Measurements from ENCODE around the gene AVEN. TPM values are rescaled to one million over a fixed set of nuclear protein-coding genes. Genes with fewer than 3 reads are reported as not detected.

The AVEN gene
- polyA plus RNA-seq, 1 donor (not counting 4 experiments of a cell fraction or from before 2014, with no cell fraction given), result 16.6 TPM

DNA sequence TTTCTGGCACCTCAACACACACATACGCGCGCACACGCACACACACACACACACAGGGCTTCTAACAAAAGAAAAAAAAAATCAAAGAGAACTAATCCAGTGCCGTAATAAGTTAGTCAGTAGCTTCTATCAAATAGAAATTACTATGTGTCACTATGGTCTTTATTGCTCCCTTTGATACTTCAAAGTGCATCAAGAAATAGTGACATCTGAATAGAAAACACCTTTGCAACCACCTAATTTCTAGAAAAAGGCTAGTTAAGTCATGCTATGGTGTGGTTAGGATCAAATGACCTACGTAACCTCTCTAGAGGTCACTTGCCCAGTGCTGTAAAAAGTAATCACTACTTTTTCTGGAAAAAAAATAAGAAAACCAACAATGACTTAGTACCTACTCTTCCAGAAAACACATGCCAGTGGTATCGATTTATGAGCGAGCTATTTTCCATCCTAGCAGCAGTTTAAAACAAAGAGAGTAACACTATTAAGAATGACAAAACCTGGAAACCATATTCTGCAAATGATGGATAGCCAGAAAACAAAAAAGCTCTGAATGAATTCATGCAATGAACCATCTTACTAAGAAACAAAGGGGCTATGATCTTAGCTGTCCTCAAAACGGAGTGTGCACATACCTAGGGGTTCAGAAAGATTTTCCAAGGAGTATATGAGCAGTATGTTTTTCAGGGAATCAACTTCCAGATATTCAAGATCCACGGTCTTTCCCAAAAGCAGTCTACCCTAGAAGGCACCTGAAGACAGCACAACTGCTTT, 6.8 kb downstream of the AVEN start:
- no peaks in the 10 kb centered on the region for H4K20me1 ChIP-seq (ENCODE audit: control insufficient read depth, extremely low read depth, insufficient read depth, low read length)
- no peaks in the 10 kb centered on the region for H3K9me1 ChIP-seq (ENCODE audit: control insufficient read depth, extremely low read depth, insufficient read depth, low read length)
- DNase-seq (ENCODE audit: low read depth, low spot score) (no peak), FAIRE-seq (no peak)
- dilution Hi-C loops (cut with MboI; ENCODE audit: extremely low pct_ligation_motif_present, low sequenced_read_pairs), result no loop called here
- TF ChIP-seq, protein P1, sequence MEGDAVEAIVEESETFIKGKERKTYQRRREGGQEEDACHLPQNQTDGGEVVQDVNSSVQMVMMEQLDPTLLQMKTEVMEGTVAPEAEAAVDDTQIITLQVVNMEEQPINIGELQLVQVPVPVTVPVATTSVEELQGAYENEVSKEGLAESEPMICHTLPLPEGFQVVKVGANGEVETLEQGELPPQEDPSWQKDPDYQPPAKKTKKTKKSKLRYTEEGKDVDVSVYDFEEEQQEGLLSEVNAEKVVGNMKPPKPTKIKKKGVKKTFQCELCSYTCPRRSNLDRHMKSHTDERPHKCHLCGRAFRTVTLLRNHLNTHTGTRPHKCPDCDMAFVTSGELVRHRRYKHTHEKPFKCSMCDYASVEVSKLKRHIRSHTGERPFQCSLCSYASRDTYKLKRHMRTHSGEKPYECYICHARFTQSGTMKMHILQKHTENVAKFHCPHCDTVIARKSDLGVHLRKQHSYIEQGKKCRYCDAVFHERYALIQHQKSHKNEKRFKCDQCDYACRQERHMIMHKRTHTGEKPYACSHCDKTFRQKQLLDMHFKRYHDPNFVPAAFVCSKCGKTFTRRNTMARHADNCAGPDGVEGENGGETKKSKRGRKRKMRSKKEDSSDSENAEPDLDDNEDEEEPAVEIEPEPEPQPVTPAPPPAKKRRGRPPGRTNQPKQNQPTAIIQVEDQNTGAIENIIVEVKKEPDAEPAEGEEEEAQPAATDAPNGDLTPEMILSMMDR (optimal IDR thresholded peaks at IDR 0.05 in 1 of 3, IDR thresholded peaks at IDR 0.05 in 1 of 3, conservative IDR thresholded peaks at IDR 0.05 in 1 of 3; ENCODE audit: extremely low read depth in 1 of 3, insufficient read depth in 2 of 3, low read length in 3 of 3), result no peak
- no peak for TF ChIP-seq EZH2 (IDR thresholded peaks at IDR 0.05; ENCODE audit: low read length)
- no peak overlapping the region for H2AFZ ChIP-seq (ENCODE audit: control insufficient read depth, low read length)
- no peak overlapping the region for H3K4me3 ChIP-seq (ENCODE audit: control insufficient read depth in 2 of 3, extremely low read depth in 1 of 3, insufficient read depth in 2 of 3, low read depth in 1 of 3, low read length in 3 of 3)
- H3K4me2 ChIP-seq (ENCODE audit: control insufficient read depth, extremely low read depth, insufficient read depth, low read depth, low read length), result no peak overlapping the region
- peaks cover 8% of the 10 kb centered on the region for H3K79me2 ChIP-seq (ENCODE audit: control insufficient read depth, insufficient read depth, low read length)
- H3K9ac ChIP-seq (ENCODE audit: control insufficient read depth, extremely low read depth, insufficient read depth, low read length), result no peak overlapping the region
- no peaks in the 10 kb centered on the region for H3K36me3 ChIP-seq (ENCODE audit: control insufficient read depth in 2 of 2, extremely low read depth in 1 of 2, insufficient read depth in 2 of 2, low read length in 2 of 2)
- H3K27me3 ChIP-seq (ENCODE audit: control insufficient read depth, extremely low read depth, insufficient read depth, low read length), result no peaks in the 10 kb centered on the region
- H3K27ac ChIP-seq (ENCODE audit: control insufficient read depth, insufficient read depth, low read length), result no peak overlapping the region
- no peaks in the 10 kb centered on the region for H3K4me1 ChIP-seq (ENCODE audit: control insufficient read depth, extremely low read depth, insufficient read depth, low read length)
- no peaks in the 10 kb centered on the region for H3K9me3 ChIP-seq (ENCODE audit: control insufficient read depth, low read depth, low read length)

- Histone ChIP-seq H3K27ac (ENCODE audit: control insufficient read depth, insufficient read depth, low read length) (no peak overlapping the region), H3K4me1 (ENCODE audit: control insufficient read depth, extremely low read depth, insufficient read depth, low read length) (no peaks in the 10 kb centered on the region), H2AFZ (ENCODE audit: control insufficient read depth, low read length) (no peak overlapping the region), H3K9me3 (ENCODE audit: control insufficient read depth, low read depth, low read length) (no peaks in the 10 kb centered on the region), H3K27me3 (ENCODE audit: control insufficient read depth, extremely low read depth, insufficient read depth, low read length) (no peaks in the 10 kb centered on the region), H3K4me2 (ENCODE audit: control insufficient read depth, extremely low read depth, insufficient read depth, low read depth, low read length) (no peak overlapping the region), H3K4me3 (ENCODE audit: control insufficient read depth in 2 of 3, extremely low read depth in 1 of 3, insufficient read depth in 2 of 3, low read depth in 1 of 3, low read length in 3 of 3) (no peak overlapping the region), H4K20me1 (ENCODE audit: control insufficient read depth, extremely low read depth, insufficient read depth, low read length) (no peaks in the 10 kb centered on the region), H3K9ac (ENCODE audit: control insufficient read depth, extremely low read depth, insufficient read depth, low read length) (no peak overlapping the region), H3K9me1 (ENCODE audit: control insufficient read depth, extremely low read depth, insufficient read depth, low read length) (no peaks in the 10 kb centered on the region), H3K36me3 (ENCODE audit: control insufficient read depth in 2 of 2, extremely low read depth in 1 of 2, insufficient read depth in 2 of 2, low read length in 2 of 2) (no peaks in the 10 kb centered on the region), H3K79me2 (ENCODE audit: control insufficient read depth, insufficient read depth, low read length) (peaks cover 4% of the 10 kb centered on the region)
- DNase-seq (ENCODE audit: low read depth, low spot score) (no peak), FAIRE-seq (no peak)
- dilution Hi-C loops (cut with MboI; ENCODE audit: extremely low pct_ligation_motif_present, low sequenced_read_pairs), result no loop called here
- TF ChIP-seq, protein P1 (optimal IDR thresholded peaks at IDR 0.05 in 1 of 3, IDR thresholded peaks at IDR 0.05 in 1 of 3, conservative IDR thresholded peaks at IDR 0.05 in 1 of 3; ENCODE audit: extremely low read depth in 1 of 3, insufficient read depth in 2 of 3, low read length in 3 of 3), result no peak
- no peak for TF ChIP-seq EZH2 (IDR thresholded peaks at IDR 0.05; ENCODE audit: low read length)
These were observed 11.4 kb downstream of the AVEN start for GRCh38 chr15:34027606-34028005.
